ENCODE measurements around the gene ID1. TPM values are rescaled to one million over a fixed set of nuclear protein-coding genes. Genes with fewer than 3 reads are reported as not detected.

Gene ID1
- total and polyA plus RNA-seq, 10 of the 15 experiments (the other 5 are each of a cell fraction or from before 2014, with no cell fraction given) = 0.09 to 1.3 (median 0.47) TPM; not detected in 2

DNA sequence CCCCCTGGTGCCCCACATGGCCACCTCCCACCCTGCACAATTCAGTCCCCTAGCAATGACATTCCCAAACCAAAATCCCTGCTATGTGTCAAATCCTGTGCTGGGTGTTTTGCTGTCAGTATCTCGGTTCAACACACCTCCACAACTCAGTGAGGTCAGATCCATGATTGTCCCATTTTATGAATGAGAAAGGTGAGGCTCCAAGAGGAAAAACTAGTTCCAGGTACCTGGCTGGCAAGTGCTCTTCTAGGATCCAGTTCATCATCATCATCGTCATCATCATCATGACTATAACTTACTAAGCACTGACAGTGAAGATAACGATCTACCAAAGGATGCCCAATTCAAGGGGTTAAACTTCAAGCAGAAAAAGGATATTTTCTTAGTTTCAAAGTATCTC is 15.2 kb downstream of the ID1 start:
- FAIRE-seq (no peak), ATAC-seq (no peak)

More for the DNA sequence above, 15.2 kb downstream of the ID1 start:
- Histone ChIP-seq H3K79me2 (ENCODE audit: control insufficient read depth, insufficient read depth, low read length) (no peaks in the 10 kb centered on the region), H3K4me2 (ENCODE audit: control insufficient read depth, insufficient read depth) (no peak overlapping the region), H3K4me3 (no peak overlapping the region), H3K27ac (ENCODE audit: control insufficient read depth, insufficient read depth) (no peak overlapping the region), H3K9me3 (replicated peaks; ENCODE audit: control insufficient read depth, insufficient read depth, low read length) (no peaks in the 10 kb centered on the region), H2AFZ (ENCODE audit: control insufficient read depth, low read depth, low read length) (no peak overlapping the region), H3K27me3 (replicated peaks in 1 of 2; ENCODE audit: control insufficient read depth in 2 of 2, insufficient read depth in 2 of 2, low read length in 1 of 2) (no peaks in the 10 kb centered on the region; a peak in 1 of 4 replicates), H3K9ac (ENCODE audit: control insufficient read depth, insufficient read depth, low read length) (no peak overlapping the region), H4K20me1 (ENCODE audit: control insufficient read depth, insufficient read depth) (no peaks in the 10 kb centered on the region), H3K36me3 (ENCODE audit: control insufficient read depth in 2 of 2, insufficient read depth in 2 of 2, low read length in 1 of 2) (no peaks in the 10 kb centered on the region), H3K4me1 (ENCODE audit: control insufficient read depth, insufficient read depth, low read length) (peaks cover 4% of the 10 kb centered on the region; the same call in 1 of the 2 replicates)
- RAD21 ChIA-PET (ENCODE audit: unreplicated experiment) = no interaction called here
- POLR2A ChIA-PET = no interaction called here
- no peak for DNase-seq (ENCODE audit: low read depth, low spot score)
- TF ChIP-seq, protein P1, sequence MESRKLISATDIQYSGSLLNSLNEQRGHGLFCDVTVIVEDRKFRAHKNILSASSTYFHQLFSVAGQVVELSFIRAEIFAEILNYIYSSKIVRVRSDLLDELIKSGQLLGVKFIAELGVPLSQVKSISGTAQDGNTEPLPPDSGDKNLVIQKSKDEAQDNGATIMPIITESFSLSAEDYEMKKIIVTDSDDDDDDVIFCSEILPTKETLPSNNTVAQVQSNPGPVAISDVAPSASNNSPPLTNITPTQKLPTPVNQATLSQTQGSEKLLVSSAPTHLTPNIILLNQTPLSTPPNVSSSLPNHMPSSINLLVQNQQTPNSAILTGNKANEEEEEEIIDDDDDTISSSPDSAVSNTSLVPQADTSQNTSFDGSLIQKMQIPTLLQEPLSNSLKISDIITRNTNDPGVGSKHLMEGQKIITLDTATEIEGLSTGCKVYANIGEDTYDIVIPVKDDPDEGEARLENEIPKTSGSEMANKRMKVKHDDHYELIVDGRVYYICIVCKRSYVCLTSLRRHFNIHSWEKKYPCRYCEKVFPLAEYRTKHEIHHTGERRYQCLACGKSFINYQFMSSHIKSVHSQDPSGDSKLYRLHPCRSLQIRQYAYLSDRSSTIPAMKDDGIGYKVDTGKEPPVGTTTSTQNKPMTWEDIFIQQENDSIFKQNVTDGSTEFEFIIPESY (IDR thresholded peaks at IDR 0.05) = no peak
- TF ChIP-seq MTA2 (IDR thresholded peaks at IDR 0.05; ENCODE audit: low read depth) = no peak
- TF ChIP-seq, protein P2, sequence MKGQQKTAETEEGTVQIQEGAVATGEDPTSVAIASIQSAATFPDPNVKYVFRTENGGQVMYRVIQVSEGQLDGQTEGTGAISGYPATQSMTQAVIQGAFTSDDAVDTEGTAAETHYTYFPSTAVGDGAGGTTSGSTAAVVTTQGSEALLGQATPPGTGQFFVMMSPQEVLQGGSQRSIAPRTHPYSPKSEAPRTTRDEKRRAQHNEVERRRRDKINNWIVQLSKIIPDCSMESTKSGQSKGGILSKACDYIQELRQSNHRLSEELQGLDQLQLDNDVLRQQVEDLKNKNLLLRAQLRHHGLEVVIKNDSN (IDR thresholded peaks at IDR 0.05; ENCODE audit: borderline replicate concordance, extremely low read length, insufficient read depth, low read depth, low read length) = no peak
- no peak for TF ChIP-seq TARDBP (IDR thresholded peaks at IDR 0.05; ENCODE audit: borderline replicate concordance)
- TF ChIP-seq SIN3A (IDR thresholded peaks at IDR 0.05; ENCODE audit: low read depth, low read length) = no peak
- no peak for TF ChIP-seq REST (IDR thresholded peaks at IDR 0.05; ENCODE audit: low read depth, low read length)
- TF ChIP-seq RAD21 (IDR thresholded peaks at IDR 0.05; ENCODE audit: insufficient read depth, low read depth, low read length) = no peak
- TF ChIP-seq, protein P3, sequence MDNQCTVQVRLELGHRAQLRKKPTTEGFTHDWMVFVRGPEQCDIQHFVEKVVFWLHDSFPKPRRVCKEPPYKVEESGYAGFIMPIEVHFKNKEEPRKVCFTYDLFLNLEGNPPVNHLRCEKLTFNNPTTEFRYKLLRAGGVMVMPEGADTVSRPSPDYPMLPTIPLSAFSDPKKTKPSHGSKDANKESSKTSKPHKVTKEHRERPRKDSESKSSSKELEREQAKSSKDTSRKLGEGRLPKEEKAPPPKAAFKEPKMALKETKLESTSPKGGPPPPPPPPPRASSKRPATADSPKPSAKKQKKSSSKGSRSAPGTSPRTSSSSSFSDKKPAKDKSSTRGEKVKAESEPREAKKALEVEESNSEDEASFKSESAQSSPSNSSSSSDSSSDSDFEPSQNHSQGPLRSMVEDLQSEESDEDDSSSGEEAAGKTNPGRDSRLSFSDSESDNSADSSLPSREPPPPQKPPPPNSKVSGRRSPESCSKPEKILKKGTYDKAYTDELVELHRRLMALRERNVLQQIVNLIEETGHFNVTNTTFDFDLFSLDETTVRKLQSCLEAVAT (IDR thresholded peaks at IDR 0.05) = no peak
- SMC1A ChIA-PET (ENCODE audit: uncharacterized antibody, unreplicated experiment) = no interaction called here
- intact Hi-C loops (cut with micrococcal nuclease; ENCODE audit: unreplicated experiment) (no loop called here), in situ Hi-C loops (cut with MboI) (no loop called here)
- WGBS (ENCODE audit: insufficient coverage, insufficient replicate concordance, low lambda C conversion rate, missing lambda C conversion rate) = 59% methylated on average over 3 of the region's 3 CpGs
- BruUV-seq (replicated peaks) = no TSS peak
- CTCF ChIA-PET = interaction anchor here (18.6 kb wide), 1 partner anchor 56 kb away, joined by 958 read pairs; no protein-coding TSS in a partner anchor
